HFF-Myc (cell line): ENCODE measurements around the gene TRIM17.

Experiments used
- DNase-seq: peaks from one replicate; pipeline ENCODE4 v3.0.0-alpha.2; 2011; ENCODE audit warnings: low read depth; ENCODE audit errors: extremely low read depth
- H3K4me3 ChIP-seq: replicated peaks from 2 replicates; pipeline ENCODE4 v1.5.1; 2011; ENCODE audit warnings: low read depth, mild to moderate bottlenecking, control low read depth, low read length
- CTCF ChIP-seq: IDR thresholded peaks from 2 replicates; pipeline ENCODE4 v1.5.1; 2012; ENCODE audit warnings: mild to moderate bottlenecking, low read depth, low read length, control low read depth; ENCODE audit errors: missing control alignments

The TRIM17 gene

GRCh38 chr1:228411121-228411520, 5.5 kb downstream of the TRIM17 start:
- no peak overlapping the region for H3K4me3 ChIP-seq
- TF ChIP-seq CTCF: no peak
- DNase-seq: no peak

DNA sequence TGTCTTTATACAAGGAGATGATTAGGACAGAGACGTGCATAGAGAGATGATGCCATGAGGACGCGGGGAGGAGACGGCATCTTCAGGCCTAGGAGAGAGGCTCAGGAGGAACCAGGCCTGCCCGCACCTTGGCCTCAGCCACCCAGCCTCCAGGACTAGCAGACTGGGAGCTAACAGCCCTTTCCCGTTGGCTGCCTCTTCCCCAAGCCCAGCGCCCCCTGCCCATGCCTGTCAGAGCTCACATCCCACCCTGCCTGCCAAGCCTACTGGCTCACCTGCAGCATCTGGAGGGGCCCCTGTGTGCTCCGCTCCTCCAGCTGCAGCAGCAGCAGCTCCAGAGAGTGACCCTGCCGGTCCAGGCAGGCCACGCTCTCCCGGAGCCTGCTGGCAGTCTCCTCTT, 6.0 kb downstream of the TRIM17 start:
- TF ChIP-seq CTCF: no peak
- no peak for DNase-seq
- no peak overlapping the region for H3K4me3 ChIP-seq

GRCh38 chr1:228410015-228410414, 6.6 kb downstream of the TRIM17 start:
- TF ChIP-seq CTCF: no peak
- no peak overlapping the region for H3K4me3 ChIP-seq
- no peak for DNase-seq

GRCh38 chr1:228408869-228409805, 7.5 kb downstream of the TRIM17 start:
- no peak for DNase-seq
- no peak overlapping the region for H3K4me3 ChIP-seq
- TF ChIP-seq CTCF: no peak

- DNase-seq: no peak
- no peak for TF ChIP-seq CTCF
- peak overlapping the region; percentile 86 for H3K4me3 ChIP-seq
Observed at GRCh38 chr1:228408041-228408868, 8.4 kb downstream of the TRIM17 start.

- peak overlapping the region; percentile 86 for H3K4me3 ChIP-seq
- no peak for DNase-seq
- TF ChIP-seq CTCF: no peak
Observed at GRCh38 chr1:228407106-228408040, 9.3 kb downstream of the TRIM17 start.
